T-helper 1 cell treated with Interleukin-12 subunit alpha and Interleukin-12 subunit beta and Interleukin-4 antibody, amounts not matched to agents 30 μg/mL and 1 μg/mL, for 36 hours (primary cell): ENCODE results near the gene MIEN1.
"Not testable (repeated sequence)": the region's sequence is repeated elsewhere in the genome, so short reads cannot be mapped to it uniquely, and the experiment has no call there.

ENCODE experiments used
- H3K27ac Mint-ChIP-seq: one replicate; pipeline ENCODE4 v1.8.0; 2021; ENCODE audit warnings: mild to moderate bottlenecking, mixed read lengths
- H3K27me3 Mint-ChIP-seq: one replicate; pipeline ENCODE4 v1.8.0; 2021; ENCODE audit warnings: low read depth, mixed read lengths
- H3K36me3 Mint-ChIP-seq: one replicate; pipeline ENCODE4 v1.8.0; 2021; ENCODE audit warnings: low read depth, mixed read lengths
- H3K4me1 Mint-ChIP-seq: one replicate; pipeline ENCODE4 v1.8.0; 2021; ENCODE audit warnings: low read depth, mixed read lengths
- H3K4me3 Mint-ChIP-seq: one replicate; pipeline ENCODE4 v1.8.0; 2021; ENCODE audit warnings: mild to moderate bottlenecking, moderate library complexity, mixed read lengths
- H3K9me3 Mint-ChIP-seq: one replicate; pipeline ENCODE4 v1.8.0; 2021; ENCODE audit warnings: mixed read lengths

Gene MIEN1

DNA sequence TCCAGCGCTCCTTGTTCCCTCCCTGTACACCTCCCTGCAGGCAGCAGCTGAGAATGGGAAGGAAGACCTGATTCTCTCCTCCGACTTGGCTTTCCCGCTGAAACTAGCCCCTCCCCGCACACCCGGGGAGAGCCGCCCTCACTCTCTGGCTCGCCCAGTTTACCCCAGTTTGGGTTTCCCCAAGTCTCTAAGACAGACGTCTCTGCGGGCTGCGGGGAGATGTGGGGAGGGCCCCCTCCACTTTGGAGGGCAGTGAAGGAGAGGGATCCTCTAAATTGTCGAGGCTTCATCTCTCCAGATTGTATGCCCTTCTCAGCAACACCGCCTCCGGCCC lies 8.2 kb upstream of the MIEN1 start:
- Mint-ChIP-seq H3K4me1 (peaks cover 25% of the 10 kb centered on the region), H3K36me3 (no peaks in the 10 kb centered on the region), H3K9me3 (no peaks in the 10 kb centered on the region), H3K27me3 (peaks cover 19% of the 10 kb centered on the region), H3K27ac (peak overlapping the region; percentile 84), H3K4me3 (peak overlapping the region; percentile 86)

DNA sequence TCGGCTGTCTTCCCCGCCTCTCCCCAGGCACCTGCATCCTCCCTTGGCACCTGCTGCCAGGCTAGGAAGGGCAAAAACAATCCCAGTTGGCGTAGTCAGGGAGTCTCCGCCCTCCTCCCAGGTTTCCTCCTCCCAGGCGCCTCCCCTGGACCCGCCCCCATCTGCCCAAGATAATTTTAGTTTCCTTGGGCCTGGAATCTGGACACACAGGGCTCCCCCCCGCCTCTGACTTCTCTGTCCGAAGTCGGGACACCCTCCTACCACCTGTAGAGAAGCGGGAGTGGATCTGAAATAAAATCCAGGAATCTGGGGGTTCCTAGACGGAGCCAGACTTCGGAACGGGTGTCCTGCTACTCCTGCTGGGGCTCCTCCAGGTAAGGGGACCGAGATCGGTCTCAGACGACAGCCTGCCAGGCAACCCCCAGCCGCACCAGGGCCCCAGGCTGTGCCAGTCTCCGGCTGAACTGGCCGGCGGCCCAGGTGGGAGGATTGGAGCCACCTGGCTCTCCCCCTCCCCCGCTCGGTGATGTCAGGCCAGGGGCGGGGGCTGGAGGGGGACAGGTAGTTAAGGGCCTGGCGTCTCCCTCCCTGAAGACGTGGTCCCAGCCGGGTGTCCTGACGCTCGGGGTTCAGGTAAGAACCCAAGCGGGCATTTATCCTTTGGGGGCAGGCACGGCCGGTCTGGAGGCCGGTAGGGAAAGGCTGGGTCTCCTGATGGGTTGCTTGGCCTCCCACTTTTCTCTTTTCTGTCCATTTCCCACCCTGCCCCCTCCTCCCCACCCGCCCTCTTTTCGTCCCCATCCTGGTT lies 7.6 kb upstream of the MIEN1 start, which contains the start of gene GRB7:
GRB7 (plus strand) TSS at position 179 of the 808 bp plus-strand sequence. CDS start 4,364 bp downstream, outside the sequence.
- peak within 1 kb of the TSS; percentile 86 for H3K4me3 Mint-ChIP-seq
- H3K4me1 Mint-ChIP-seq = peaks cover 25% of the 10 kb centered on the region
- no peaks in the 10 kb centered on the region for H3K9me3 Mint-ChIP-seq
- peaks cover 21% of the 10 kb centered on the region for H3K27me3 Mint-ChIP-seq
- peak within 1 kb of the TSS; percentile 84 for H3K27ac Mint-ChIP-seq
- H3K36me3 Mint-ChIP-seq = no peaks in the 10 kb centered on the region

DNA sequence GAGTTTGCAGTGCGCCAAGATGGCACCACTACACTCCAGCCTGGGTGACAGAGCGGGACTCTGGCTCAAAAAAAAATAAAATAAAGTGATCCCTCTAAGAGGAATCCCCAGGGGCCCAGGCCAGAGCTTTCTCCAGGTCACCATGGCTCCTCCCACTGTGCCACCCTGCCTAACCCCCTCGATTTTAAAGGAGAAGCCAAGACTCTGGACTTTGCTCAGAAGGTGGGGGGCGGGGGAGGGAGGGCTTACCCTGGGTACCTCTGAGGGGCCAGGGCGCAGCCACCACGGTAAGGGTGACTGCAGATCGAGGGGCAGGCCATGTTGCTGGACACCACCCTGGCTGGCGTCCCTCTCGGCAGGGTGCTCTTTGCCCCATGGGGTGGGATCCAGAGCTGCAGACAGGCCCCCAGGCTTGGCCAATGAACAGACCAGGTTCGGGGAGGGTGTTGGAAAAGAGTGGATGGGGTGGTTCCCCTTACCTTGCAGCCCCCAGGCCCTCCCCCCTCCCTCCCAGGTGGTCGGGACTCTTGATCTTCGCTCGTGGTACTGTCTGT lies 7.0 kb upstream of the MIEN1 start:
- peaks cover 25% of the 10 kb centered on the region for H3K4me1 Mint-ChIP-seq
- peaks cover 25% of the 10 kb centered on the region for H3K27me3 Mint-ChIP-seq
- no peak overlapping the region for H3K27ac Mint-ChIP-seq
- no peaks in the 10 kb centered on the region for H3K36me3 Mint-ChIP-seq
- no peaks in the 10 kb centered on the region for H3K9me3 Mint-ChIP-seq
- H3K4me3 Mint-ChIP-seq = no peak overlapping the region

DNA sequence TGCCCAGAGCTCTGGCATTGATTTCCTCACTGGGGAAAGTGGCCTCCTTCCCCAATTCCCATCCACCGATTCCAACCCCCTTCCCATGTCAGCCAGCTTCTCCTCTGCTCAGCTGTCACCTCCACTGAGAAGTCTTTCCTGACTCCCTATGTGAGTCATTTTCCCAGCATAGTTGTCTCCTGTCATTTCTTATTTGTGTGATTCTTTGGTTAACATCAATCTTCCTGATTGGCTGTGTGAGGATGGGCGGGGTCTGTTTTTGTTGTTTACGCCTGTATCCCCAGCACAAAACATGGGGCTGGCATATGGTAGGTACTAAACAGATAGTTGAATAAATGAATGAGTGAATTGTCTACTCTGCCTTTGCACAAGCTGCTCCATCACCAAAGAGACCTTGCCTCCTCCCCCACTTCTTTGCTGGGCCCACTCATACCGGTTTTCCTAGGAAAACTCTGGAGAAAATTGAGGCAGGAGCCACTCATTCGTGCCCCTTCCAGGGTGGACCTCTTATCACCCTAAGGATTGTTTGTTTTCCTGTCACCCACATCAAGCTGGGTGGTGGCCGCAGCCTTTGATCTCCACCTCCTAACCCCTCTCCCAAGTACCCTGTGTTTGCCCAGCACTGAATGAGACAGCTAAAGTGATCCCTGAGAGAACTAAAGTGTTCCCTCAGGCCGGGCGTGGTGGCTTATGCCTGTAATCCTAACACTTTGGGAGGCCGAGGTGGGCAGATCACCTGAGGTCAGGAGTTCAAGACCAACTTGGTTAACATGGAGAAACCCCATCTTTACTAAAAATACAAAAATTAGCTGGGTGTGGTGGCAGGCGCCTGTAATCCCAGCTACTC lies 6.2 kb upstream of the MIEN1 start:
- H3K27ac Mint-ChIP-seq = no peak overlapping the region
- no peaks in the 10 kb centered on the region for H3K9me3 Mint-ChIP-seq
- peaks cover 25% of the 10 kb centered on the region for H3K4me1 Mint-ChIP-seq
- H3K27me3 Mint-ChIP-seq = peaks cover 25% of the 10 kb centered on the region
- H3K36me3 Mint-ChIP-seq = no peaks in the 10 kb centered on the region
- H3K4me3 Mint-ChIP-seq = no peak overlapping the region

DNA sequence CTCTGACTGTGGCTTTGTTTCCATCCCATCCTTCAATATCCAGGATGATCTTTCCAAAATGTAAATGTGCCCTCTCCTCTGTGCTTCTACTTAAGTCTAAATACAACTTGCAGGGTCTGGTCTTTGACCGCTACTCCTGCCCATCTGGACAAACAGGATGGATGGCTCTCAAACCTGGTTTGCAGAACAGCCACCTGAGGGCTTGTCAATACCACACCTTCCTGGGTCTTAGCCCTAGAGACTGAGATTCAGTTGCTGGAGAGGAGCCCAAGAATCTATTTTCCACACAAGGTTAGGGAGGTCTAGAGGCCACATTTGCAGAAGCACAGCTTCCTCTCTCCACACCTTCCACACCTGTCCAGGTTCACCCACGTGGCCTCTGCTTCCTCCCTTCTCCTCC lies 5.5 kb upstream of the MIEN1 start:
- no peak overlapping the region for H3K4me3 Mint-ChIP-seq
- no peaks in the 10 kb centered on the region for H3K36me3 Mint-ChIP-seq
- H3K9me3 Mint-ChIP-seq = no peaks in the 10 kb centered on the region
- H3K27me3 Mint-ChIP-seq = peaks cover 25% of the 10 kb centered on the region
- no peak overlapping the region for H3K27ac Mint-ChIP-seq
- H3K4me1 Mint-ChIP-seq = peaks cover 23% of the 10 kb centered on the region

DNA sequence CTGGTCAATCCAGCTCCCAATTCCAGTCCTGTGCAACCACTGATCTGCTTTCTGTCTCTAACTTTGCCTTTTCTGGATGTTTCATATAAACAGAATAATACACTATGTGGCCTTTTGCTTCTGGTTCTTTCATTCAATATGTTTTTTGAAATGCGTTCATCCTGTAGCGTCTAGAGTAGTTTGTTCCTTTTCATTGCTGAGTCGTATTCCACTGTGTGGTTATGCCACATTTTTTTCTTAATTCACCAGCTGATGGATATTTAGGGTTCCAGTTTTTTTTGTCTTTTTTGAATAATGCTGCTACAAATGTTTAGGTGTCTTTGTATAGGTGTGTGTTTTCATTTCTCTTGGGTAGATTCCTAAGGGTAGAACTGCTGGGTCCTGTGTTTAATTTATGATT lies 2.3 kb upstream of the MIEN1 start:
- H3K27me3 Mint-ChIP-seq = peaks cover 21% of the 10 kb centered on the region
- no peaks in the 10 kb centered on the region for H3K9me3 Mint-ChIP-seq
- H3K4me1 Mint-ChIP-seq = peaks cover 16% of the 10 kb centered on the region
- peak overlapping the region; percentile 11 for H3K27ac Mint-ChIP-seq
- peaks cover 9% of the 10 kb centered on the region for H3K36me3 Mint-ChIP-seq
- H3K4me3 Mint-ChIP-seq = peak overlapping the region; percentile 12

DNA sequence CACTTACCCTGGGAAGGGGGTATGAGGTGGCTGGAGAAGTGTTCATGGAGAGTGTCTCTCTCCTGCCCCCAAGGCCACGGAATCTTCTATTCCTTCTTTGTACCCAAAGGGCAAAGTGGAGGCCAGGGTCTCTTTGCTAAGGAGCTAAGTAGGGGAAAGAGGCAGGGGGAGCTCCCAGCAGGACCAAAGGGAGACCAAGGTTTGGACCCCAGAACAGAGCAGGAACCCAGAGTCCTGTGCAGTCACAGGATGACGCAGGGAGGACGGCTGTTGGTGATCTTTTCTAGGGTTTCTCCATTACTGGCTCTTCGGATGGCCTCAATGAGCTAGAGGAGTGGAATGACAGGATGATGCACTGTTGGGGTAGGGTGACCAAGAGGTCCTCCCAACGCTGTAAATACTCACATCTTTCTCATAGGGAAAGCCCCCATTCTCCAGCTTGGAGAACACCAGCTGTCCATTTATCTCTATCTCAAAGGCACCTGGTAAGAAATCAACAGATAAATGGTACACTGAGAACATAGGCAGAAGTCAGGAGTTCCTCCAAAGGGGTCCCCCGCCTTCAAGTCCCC lies 966 bp downstream of the MIEN1 start:
- Mint-ChIP-seq H3K27me3 (peaks cover 7% of the 10 kb centered on the region), H3K9me3 (no peaks in the 10 kb centered on the region), H3K27ac (peak overlapping the region; percentile 92), H3K36me3 (peaks cover 9% of the 10 kb centered on the region), H3K4me3 (peak overlapping the region; percentile 94), H3K4me1 (peaks cover 12% of the 10 kb centered on the region)

DNA sequence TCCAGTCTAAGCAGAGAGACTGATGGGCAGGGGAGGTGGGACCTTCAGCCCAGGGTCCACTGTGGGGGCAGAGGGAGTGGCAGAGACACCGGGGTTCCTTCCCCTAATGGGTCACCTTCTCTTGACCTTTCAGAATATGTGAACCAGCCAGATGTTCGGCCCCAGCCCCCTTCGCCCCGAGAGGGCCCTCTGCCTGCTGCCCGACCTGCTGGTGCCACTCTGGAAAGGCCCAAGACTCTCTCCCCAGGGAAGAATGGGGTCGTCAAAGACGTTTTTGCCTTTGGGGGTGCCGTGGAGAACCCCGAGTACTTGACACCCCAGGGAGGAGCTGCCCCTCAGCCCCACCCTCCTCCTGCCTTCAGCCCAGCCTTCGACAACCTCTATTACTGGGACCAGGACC lies 2.8 kb downstream of the MIEN1 start:
- Mint-ChIP-seq H3K4me3 (no peak overlapping the region), H3K9me3 (no peaks in the 10 kb centered on the region), H3K27ac (no peak overlapping the region), H3K4me1 (peaks cover 12% of the 10 kb centered on the region), H3K36me3 (peaks cover 9% of the 10 kb centered on the region), H3K27me3 (peaks cover 3% of the 10 kb centered on the region)

DNA sequence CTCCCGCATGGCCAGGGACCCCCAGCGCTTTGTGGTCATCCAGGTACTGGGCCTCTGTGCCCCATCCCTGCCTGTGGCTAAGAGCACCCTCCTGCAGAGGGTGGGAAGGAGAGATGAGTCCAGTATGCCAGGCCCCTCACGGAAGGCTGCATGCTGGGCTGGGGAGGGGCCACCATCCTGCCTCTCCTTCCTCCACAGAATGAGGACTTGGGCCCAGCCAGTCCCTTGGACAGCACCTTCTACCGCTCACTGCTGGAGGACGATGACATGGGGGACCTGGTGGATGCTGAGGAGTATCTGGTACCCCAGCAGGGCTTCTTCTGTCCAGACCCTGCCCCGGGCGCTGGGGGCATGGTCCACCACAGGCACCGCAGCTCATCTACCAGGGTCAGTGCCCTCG lies 3.7 kb downstream of the MIEN1 start:
- peaks cover 9% of the 10 kb centered on the region for H3K36me3 Mint-ChIP-seq
- H3K9me3 Mint-ChIP-seq = no peaks in the 10 kb centered on the region
- no peaks in the 10 kb centered on the region for H3K27me3 Mint-ChIP-seq
- H3K4me1 Mint-ChIP-seq = peaks cover 12% of the 10 kb centered on the region
- no peak overlapping the region for H3K4me3 Mint-ChIP-seq
- H3K27ac Mint-ChIP-seq = no peak overlapping the region

DNA sequence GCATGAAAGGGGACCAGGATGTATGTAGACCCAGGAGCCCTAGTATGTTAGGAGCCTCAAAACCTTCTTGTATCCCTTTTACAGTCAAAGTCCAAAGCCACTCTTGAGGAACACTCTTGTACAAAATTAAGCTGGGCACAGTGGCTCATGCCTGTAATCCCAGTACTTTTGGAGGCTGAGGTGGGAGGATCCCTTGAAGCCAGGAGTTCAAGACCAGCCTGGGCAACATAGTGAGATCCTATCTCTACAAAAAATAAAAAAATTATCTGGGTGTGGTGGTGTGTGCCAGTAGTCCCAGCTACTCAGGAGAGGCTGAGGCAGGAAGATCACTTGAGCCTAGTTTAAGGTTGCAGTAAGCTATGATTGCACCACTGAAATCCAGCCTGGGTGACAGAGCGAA lies 4.4 kb downstream of the MIEN1 start:
- not testable (repeated sequence) for H3K27ac Mint-ChIP-seq, H3K4me3 Mint-ChIP-seq, H3K27me3 Mint-ChIP-seq, H3K36me3 Mint-ChIP-seq, H3K9me3 Mint-ChIP-seq
- H3K4me1 Mint-ChIP-seq = peaks cover 12% of the 10 kb centered on the region

DNA sequence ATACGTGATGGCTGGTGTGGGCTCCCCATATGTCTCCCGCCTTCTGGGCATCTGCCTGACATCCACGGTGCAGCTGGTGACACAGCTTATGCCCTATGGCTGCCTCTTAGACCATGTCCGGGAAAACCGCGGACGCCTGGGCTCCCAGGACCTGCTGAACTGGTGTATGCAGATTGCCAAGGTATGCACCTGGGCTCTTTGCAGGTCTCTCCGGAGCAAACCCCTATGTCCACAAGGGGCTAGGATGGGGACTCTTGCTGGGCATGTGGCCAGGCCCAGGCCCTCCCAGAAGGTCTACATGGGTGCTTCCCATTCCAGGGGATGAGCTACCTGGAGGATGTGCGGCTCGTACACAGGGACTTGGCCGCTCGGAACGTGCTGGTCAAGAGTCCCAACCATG lies 5.6 kb downstream of the MIEN1 start:
- Mint-ChIP-seq H3K9me3 (no peaks in the 10 kb centered on the region), H3K4me1 (peaks cover 8% of the 10 kb centered on the region), H3K4me3 (no peak overlapping the region), H3K36me3 (peaks cover 5% of the 10 kb centered on the region), H3K27me3 (no peaks in the 10 kb centered on the region), H3K27ac (no peak overlapping the region)

DNA sequence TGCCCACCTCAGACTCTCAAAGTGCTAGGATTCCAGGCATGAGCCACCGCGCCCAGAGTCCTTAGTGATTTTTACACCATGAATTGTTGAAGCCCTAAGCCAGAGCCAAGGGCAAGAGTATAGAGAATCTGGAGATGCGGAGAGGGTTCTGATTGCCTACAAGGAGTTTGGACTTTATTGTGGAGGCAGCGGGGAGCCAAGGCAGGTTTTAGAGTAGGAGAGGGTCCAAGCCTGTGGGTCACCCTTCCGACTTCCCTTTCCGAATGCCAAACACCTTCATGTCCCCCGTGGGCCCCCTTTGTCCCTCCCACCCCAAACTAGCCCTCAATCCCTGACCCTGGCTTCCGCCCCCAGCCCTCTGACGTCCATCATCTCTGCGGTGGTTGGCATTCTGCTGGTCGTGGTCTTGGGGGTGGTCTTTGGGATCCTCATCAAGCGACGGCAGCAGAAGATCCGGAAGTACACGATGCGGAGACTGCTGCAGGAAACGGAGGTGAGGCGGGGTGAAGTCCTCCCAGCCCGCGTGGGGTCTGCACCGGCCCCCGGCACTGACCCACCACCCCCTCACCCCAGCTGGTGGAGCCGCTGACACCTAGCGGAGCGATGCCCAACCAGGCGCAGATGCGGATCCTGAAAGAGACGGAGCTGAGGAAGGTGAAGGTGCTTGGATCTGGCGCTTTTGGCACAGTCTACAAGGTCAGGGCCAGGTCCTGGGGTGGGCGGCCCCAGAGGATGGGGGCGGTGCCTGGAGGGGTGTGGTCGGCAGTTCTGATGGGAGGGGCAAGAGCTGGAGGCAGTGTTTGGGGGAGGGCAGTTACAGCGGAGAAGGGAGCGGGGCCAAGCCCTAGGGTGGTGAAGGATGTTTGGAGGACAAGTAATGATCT lies 7.1 kb downstream of the MIEN1 start:
- peaks cover under 1% of the 10 kb centered on the region for H3K36me3 Mint-ChIP-seq
- no peak overlapping the region for H3K4me3 Mint-ChIP-seq
- no peak overlapping the region for H3K27ac Mint-ChIP-seq
- H3K4me1 Mint-ChIP-seq = no peaks in the 10 kb centered on the region
- H3K9me3 Mint-ChIP-seq = no peaks in the 10 kb centered on the region
- no peaks in the 10 kb centered on the region for H3K27me3 Mint-ChIP-seq

DNA sequence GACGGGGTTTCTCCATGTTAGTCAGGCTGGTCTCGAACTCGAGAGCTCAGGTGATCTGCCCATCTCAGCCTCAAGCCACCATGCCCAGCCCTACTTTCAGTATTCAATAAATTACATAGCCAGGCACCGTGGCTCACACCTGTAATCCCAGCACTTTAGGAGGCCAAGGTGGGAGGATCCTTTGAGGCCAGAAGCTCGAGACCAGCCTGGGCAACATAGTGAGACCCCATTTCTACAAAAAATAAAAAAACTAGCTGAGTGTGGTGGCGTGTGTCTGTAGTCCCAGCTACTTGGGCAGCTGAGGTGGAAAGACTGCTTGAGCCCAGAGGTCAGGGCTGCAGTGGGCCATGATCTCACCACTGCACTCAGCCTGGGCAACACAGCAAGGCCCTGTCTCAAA lies 8.2 kb downstream of the MIEN1 start:
- Mint-ChIP-seq H3K27me3 (no peaks in the 10 kb centered on the region), H3K27ac (no peak overlapping the region)

More for the DNA sequence above, 8.2 kb downstream of the MIEN1 start:
- no peaks in the 10 kb centered on the region for H3K36me3 Mint-ChIP-seq
- H3K9me3 Mint-ChIP-seq = no peaks in the 10 kb centered on the region
- H3K4me1 Mint-ChIP-seq = no peaks in the 10 kb centered on the region
- no peak overlapping the region for H3K4me3 Mint-ChIP-seq
